COLO668 (cell line): ENCODE results near the gene ASCL5.

Experiments
- DNase-seq: peaks from one replicate; lab custom pipeline; 2025; ENCODE audit not compliant: unreplicated experiment; lab: John Stamatoyannopoulos, UW

The ASCL5 gene

DNA sequence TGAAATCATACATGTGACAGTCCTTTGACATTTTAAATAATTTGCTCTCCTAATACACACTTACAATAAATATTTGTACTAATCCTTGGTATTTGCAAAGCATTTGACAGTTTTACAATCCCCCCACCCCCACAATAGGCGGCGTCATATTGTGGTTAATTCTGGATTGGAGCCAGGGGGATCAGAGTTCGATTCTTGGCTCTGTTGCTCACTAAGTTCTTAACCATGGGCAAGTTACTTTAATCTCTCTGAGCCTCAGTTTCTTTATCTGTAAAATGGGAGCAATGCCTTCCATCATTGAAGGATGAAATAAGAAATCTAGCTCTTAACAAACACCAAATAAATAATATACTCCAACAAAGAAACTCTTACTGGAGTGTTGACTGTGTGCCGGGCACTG lies 38.6 kb downstream of the ASCL5 start:
- no peak for DNase-seq

DNA sequence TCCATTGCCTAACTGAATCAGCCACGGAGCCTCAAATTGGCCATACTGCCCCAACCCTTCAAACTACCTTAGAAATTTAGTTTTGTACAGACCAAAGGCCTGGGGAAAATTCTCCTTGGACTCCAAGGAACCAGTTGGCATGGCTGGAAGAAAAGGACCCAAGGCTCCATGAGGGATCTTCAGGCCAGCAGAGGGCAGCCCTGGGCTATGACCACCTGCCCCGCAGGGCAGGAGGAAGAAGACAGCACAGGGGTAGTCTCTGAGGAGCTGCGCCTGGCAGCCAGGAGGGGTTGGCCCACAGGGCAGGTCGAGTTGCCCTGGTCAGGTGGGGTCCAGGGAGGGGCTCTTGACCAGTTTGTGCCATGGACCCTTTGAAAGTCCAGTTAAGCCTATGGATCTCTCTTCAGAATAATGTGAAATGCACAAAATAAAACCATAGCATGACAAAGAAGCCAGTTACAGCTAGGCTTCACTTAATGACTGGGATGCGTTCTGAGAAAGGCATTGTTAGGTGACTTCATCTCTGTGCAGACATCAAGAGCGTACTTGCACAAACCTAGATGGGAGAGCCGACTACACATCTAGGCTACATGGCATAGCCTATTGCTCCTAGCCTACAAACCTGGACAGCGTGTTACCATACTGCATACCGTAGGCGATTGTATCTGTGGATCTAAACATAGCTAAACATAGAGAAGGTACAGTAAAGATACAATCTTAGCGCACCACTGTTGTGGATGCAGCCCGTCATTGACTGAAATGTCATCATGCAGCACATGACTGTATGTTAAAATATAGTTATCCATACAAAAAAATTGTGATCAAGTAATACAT lies 40.9 kb downstream of the ASCL5 start:
- DNase-seq: peak; percentile 56

DNA sequence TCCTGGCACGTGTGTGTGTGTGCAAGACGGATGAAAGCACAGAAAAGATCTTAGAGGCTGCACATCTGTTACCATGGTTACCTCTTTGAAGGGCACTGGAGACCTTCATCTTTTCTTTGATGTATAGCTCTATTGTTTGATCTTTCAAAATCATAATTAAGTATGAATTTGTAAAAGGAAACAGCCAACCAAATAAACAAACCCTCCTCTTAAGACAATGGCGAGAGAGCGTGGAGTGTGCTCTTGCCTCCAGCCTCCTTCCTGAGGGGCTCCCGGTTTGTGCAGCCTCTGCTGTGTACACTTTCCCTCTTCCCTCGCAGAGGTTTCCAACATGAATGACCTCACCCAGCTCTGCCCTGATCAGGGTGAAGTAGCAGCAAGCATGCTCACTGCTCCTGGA lies 42.7 kb downstream of the ASCL5 start:
- DNase-seq: no peak

DNA sequence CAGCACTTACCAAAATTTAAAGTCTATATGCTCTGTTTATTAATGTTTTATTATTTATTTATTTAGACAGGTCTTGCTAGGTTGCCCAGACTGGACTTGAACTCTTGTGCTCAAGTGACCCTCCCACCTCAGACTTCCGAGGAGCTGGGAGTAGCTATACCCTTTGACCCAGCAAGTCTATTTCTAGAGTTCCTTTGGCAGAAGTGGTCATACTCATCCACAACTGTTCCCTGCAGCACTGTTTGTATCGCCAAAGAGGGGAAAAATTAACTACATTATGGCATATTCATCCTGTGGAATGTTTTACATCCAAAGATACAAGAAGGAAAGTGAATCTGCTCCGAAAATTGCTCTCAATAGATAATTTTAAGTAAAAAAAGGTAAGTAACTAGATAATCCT lies 43.2 kb downstream of the ASCL5 start:
- DNase-seq: no peak

DNA sequence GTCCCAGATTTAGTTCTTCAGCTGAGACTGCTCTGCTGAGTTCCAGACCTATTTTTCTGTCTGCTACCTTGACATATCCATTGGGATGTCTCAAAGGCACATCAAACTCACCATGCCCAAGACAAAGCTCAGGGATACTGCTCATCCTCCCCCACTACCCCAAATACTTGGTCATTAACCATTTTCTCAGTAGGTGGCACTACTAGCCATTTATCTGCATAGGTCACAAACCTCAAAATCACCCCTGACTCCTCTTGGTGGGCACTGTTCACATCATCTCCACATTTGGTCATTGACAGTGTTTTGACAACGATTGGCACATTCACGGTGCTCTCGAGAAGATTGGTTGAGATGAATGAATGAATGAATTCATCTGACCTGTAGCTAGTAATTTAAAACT lies 46.8 kb downstream of the ASCL5 start:
- no peak for DNase-seq

DNA sequence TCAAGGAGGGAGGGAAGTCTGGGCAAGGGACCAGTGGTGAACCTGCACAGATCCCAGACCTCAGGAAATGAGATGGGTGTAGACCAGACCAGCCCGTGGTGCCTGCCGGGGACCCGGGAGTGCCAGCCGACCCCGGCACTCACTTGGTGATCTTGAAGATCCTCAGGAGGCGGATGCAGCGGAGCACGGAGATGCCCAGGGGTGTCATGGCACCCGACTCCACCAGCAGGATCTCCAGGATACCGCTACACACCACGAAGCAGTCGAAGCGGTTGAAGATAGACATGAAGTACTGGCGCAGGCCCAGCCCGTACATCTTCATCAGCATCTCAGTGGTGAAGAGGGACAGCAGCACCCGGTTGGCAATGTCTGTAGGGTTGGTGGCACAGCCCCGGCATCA lies 49.2 kb downstream of the ASCL5 start:
- no peak for DNase-seq

DNA sequence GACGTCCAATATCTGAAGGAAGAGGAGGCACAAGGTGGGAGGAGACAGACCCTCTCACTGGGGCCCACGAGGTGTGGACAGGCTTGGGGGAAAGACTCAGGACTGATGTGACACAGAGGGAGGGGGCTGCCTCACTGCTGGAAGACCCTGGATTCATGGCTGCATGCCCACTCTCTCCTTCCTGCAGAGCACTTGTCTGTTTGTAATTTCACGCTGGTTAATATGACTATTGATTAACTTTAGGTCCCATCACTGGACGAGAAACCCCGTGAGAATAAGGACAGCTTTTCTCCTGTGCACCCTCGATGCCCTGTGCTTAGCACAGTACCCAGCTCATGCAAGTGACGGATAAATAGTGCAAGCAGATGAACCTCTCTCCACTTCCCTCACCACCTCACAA lies 49.9 kb downstream of the ASCL5 start:
- DNase-seq: no peak

DNA sequence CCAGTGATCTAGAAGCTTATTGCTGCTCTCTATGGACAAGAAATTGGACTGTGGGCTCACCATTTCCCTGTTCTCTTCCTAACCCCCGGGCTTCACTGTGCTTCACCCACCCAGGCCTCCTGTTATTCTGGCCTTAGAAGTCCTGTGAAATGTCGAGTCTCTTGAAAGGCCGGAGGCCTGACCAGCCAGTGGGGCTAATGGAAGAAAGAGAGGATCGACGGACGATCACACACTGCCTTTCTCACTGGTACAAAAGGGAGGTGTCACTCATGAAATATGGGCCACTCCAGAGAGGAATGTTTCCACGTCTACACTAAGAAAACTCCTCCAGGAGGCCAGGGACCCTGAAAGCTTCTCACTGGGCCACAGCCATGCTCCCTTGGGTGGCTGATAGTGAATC lies 50.9 kb downstream of the ASCL5 start:
- DNase-seq: no peak

DNA sequence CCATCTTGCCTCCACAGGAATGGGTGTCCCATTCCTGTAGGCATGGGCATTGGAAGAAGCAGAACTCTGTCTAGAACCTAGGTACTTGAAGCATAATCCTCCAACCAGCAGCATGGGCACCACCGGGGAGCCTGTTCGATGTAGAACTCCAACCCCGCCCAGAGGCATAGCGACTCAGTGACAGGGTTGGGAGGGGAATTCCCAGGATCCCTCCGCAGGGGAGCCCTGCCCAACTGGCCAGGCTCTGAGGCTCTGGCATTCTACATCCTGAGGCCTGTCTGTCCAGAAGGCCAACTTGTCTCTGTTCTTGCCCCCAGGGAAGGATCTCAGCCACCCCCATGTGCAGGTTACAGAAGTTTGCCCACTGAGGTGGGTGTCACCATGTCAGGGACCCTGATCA lies 53.0 kb downstream of the ASCL5 start:
- no peak for DNase-seq

DNA sequence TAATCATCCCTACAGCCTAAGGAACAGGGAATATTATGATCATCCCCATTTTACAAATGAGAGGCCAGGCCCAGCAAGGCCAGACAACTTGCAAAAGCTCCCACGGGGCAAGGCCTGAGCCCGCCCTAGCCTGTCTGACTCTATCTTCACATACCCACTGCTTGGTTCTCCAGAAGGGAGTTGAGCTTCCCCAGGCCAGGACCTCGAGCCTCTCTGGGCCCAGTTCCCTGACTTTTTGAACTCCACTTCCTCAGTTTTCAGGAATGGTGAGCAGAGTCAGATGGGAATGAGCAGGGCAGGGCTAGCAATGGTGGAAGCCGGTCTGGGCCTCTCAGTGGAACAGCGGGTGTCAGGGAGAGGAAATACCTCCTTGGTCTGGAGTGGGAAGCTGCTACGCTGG lies 54.1 kb downstream of the ASCL5 start:
- no peak for DNase-seq

DNA sequence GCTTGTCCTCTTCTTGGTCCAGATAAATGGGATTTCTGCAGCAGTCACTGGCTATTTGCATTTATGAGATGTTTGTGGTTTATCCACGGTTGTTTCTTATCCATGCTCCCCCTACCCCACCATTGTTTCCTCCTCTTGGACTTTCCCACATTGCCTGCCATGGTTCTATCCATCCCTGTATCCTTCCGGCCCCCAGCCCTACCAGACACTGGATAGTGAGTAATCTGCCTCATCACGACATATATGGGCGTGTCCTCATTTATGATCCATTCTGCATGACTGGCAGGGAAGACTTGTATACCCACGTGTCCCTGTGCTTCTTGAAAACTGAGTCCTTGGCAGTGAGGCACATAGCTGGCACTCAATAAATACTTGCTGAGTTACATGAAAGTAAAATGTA lies 54.8 kb downstream of the ASCL5 start:
- no peak for DNase-seq

DNA sequence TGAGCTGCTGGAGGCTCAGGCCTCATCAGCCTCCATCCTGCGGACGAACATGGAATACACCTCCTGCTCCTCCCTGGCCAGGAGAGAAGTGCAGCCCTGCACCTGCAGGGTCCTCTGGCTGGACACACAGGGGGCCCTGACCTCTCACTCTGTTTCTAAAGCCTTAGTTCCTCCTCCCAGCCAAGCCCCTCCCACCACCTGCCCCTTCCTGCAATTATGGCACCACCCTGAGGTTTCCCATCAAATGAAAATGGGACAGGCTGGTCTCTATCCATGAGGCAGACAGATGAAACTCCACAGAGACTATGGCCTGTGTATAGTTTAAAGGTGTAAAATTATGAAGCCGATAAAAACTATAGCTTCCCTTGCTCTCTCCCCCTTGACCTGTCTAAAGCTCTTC lies 57.3 kb downstream of the ASCL5 start:
- DNase-seq: peak; percentile 13

DNA sequence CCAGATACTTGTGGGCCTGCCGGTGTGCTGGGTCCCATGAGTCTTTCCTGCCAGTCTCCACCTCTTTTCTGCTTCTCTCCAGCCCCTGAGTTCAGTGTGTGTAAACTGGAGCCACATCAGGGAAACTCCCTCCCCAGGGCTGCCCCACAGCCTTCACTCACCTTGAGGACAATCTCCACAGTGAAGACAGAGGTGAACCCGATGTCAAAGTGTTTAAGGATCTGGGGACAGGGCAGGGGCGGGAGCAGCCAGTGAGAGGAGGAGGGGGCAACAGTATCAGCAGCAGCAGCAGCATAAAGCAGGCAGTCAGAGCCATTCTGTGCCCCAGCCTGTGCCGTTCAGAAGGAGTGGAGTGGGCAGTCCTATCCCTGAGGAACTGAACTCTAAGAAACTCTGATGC lies 58.0 kb downstream of the ASCL5 start:
- no peak for DNase-seq

DNA sequence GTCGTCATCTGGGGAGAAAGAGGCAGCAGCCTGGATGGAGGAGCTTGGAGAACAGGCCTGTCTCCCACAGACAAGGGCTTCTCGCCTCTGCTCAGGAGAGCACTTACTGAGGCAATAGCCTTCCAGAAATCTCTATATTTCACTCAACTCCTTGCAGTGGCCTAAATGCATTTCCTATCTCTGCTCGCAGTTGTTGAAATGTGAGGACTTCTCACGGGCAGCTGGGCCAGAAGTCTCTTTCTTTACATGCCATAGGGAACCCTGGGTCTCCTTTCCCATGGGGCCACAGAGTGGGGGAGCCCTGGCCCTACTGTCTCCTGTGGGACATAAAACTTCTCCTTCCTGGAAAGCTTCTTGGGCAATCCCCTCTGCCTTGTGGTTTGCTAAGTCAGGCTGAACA lies 60.0 kb downstream of the ASCL5 start:
- DNase-seq: no peak

DNA sequence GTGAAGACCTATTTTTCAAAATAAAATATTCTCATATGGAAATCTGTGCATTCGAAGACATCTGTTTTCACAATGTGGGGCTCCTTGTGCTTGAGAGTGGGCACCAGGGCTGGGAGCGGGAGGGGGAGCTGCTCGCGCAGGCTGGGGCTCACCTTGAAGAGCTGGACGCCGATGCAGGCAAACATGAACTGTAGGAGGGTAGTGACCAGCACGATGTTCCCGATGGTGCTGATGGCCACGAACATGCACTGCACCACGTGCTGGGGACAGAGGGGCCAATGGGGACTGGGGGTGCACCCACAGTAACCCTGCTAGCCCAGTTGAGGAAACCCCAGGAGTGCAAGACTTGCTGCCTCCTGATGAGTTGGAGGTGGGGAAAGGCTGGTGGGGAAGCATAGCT lies 61.3 kb downstream of the ASCL5 start:
- no peak for DNase-seq

DNA sequence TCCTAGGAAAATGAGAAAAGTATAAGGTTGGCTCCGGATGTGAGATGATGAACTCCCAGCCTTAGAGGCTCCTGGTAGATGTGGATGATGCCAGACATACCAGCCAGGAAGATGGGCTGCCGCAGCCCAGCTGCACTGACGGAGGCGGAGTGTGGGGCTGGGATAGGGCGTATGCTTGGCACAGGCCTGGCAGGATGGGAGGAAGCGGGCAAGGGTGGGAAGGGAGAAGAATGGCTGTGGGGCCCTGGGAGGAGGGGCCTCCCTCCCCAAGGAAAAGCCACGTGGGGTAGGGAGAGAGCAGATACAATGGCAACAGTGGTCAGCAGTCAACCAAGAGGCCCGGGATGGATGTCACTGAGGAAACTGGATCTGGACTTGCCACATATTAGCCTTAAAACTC lies 62.2 kb downstream of the ASCL5 start:
- DNase-seq: no peak
